GM23248 (cell line): ENCODE measurements around the gene KIFC3. TPM values are rescaled to one million over a fixed set of nuclear protein-coding genes. Genes with fewer than 3 reads are reported as not detected.
A peak's percentile ranks its signal among the peaks of the same experiment; 100 is the strongest.

ENCODE experiments used
- DNase-seq: peaks from one replicate; pipeline ENCODE4 v3.0.0-alpha.2; 2015
- H2AFZ ChIP-seq: fragments of 200-600 bp; sonication (generic); 2 replicates; pipeline ENCODE4 v1.6.1; 2016; ENCODE audit warnings: antibody characterized with exemption
- H3F3A ChIP-seq: fragments of 200-600 bp; sonication (generic); 2 replicates; pipeline ENCODE4 v1.6.1; 2016; ENCODE audit warnings: mild to moderate bottlenecking, antibody characterized with exemption, mixed run types; ENCODE audit not compliant: insufficient read depth
- H3K27ac ChIP-seq: fragments of 200-600 bp; sonication (generic); 2 replicates; pipeline ENCODE4 v1.5.1; 2016; ENCODE audit warnings: mild to moderate bottlenecking
- H3K27me3 ChIP-seq: fragments of 200-600 bp; sonication (generic); replicated peaks from 2 replicates; pipeline ENCODE4 v1.6.1; 2016; ENCODE audit warnings: mild to moderate bottlenecking; ENCODE audit not compliant: insufficient read depth
- H3K36me3 ChIP-seq: fragments of 200-600 bp; sonication (generic); 2 replicates; pipeline ENCODE4 v1.6.1; 2016; ENCODE audit warnings: low read depth, mild to moderate bottlenecking
- H3K4me1 ChIP-seq: fragments of 200-600 bp; sonication (generic); 2 replicates; pipeline ENCODE4 v1.6.1; 2016; ENCODE audit warnings: mild to moderate bottlenecking; ENCODE audit not compliant: insufficient read depth
- H3K4me2 ChIP-seq: fragments of 200-600 bp; sonication (generic); one replicate; pipeline ENCODE4 v1.6.1; 2016; ENCODE audit warnings: mild to moderate bottlenecking; ENCODE audit not compliant: unreplicated experiment
- H3K4me3 ChIP-seq: fragments of 200-600 bp; sonication (generic); 2 replicates; pipeline ENCODE4 v1.5.1; 2016; ENCODE audit warnings: mild to moderate bottlenecking
- H3K79me2 ChIP-seq: fragments of 200-600 bp; sonication (generic); 2 replicates; pipeline ENCODE4 v1.6.1; 2016; ENCODE audit warnings: mild to moderate bottlenecking; ENCODE audit not compliant: insufficient read depth
- H3K9ac ChIP-seq: fragments of 200-600 bp; sonication (generic); 2 replicates; pipeline ENCODE4 v1.6.1; 2016; ENCODE audit warnings: mild to moderate bottlenecking
- H3K9me2 ChIP-seq: fragments of 200-600 bp; sonication (generic); 2 replicates; pipeline ENCODE4 v1.6.1; 2016; ENCODE audit warnings: mixed run types, mild to moderate bottlenecking, moderate library complexity; ENCODE audit not compliant: insufficient read depth
- H3K9me3 ChIP-seq: fragments of 200-600 bp; sonication (generic); one replicate; pipeline ENCODE4 v1.6.1; 2017; ENCODE audit warnings: low read depth
- H4K20me1 ChIP-seq: fragments of 200-600 bp; sonication (generic); 2 replicates; pipeline ENCODE4 v1.6.0; 2016; ENCODE audit not compliant: insufficient read depth
- EZH2 ChIP-seq: fragments of 200-600 bp; sonication (generic); IDR thresholded peaks from 2 replicates; pipeline ENCODE4 v1.6.1; 2018; ENCODE audit warnings: antibody characterized with exemption, mild to moderate bottlenecking; ENCODE audit not compliant: insufficient read depth, poor library complexity, severe bottlenecking
- EZH2phosphoT487 ChIP-seq: fragments of 200-600 bp; sonication (generic); IDR thresholded peaks from 2 replicates; pipeline ENCODE4 v1.6.1; 2018; ENCODE audit warnings: antibody characterized with exemption, moderate library complexity, mild to moderate bottlenecking, low read depth; ENCODE audit not compliant: insufficient read depth
- WGBS, 2 experiments: methylation state at CpG; one replicate each; pipeline ENCODE4 v1.1.6; 2015 to 2017; ENCODE audit warnings: low lambda C conversion rate in 2 of 2, low coverage in 1 of 2; ENCODE audit errors: missing lambda C conversion rate in 2 of 2; 5-methylcytosine and 5-hydroxymethylcytosine counted together
- in situ Hi-C: fragments of 300-500 bp; cut with MboI; formaldehyde crosslinking; loops from 2 replicates; pipeline ENCODE4 v1.15.0; 2020
- polyA plus RNA-seq: library from polyadenylated mRNA; unstranded; fragments of >200 nt; fragmentation: Nextera tagmentation; extraction: Ambion mirVana; gene quantifications from 2 replicates; pipeline ENCODE4 v1.2.1, GENCODE V29; 2016
- total RNA-seq: library from RNA; depleted of rRNA; stranded (reverse); fragments of >200 nt; shearing (Covaris generic); gene quantifications from 2 replicates; pipeline ENCODE4 v1.2.3, GENCODE V29; 2014

Gene KIFC3
- total and polyA plus RNA-seq, 2 experiments from 2014 or later, result 27.0 to 65.3 TPM

DNA sequence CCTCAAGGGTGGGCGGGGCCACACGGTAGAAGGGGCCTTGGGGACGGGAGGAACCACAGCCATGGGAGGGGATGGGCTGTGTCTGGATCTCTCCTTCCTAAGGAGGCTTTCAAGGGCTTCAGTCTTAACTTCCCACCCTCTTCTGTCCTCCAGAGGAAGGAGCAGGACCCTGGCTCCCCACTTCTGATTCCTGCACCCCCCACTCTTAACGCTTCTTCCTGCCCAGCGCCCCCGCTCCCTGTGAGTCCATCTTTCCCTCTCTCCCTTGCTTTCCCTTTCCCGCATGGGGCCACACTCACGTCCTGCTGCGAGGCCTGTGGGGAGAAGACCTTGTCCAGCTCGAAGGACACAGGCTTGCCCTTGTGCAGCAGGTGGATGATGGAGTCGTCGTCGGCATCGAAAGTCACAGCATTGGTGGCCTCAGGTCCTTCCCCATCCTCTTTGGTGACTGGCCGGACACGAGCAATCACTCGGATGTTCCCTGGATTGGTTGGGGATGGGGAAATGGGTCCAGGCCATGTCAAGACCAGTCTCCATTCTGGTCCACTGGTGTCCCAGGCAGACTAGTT is 37.0 kb downstream of the KIFC3 start:
- no peak overlapping the region for H3K27ac ChIP-seq
- no peak overlapping the region for H3K4me3 ChIP-seq
- WGBS, 2 experiments, result 94 to 99% methylated on average over 13 to 17 of the region's 17 CpGs
- no peak overlapping the region for H3K9ac ChIP-seq
- TF ChIP-seq EZH2, result no peak
- TF ChIP-seq EZH2phosphoT487, result no peak
- in situ Hi-C loops, result no loop called here
- DNase-seq, result no peak
- no peak overlapping the region for H3K4me2 ChIP-seq
- no peaks in the 10 kb centered on the region for H3K9me2 ChIP-seq
- no peak overlapping the region for H2AFZ ChIP-seq
- H3K79me2 ChIP-seq, result no peaks in the 10 kb centered on the region
- H3F3A ChIP-seq, result no peaks in the 10 kb centered on the region
- no peaks in the 10 kb centered on the region for H3K9me3 ChIP-seq
- peaks cover 10% of the 10 kb centered on the region; the same call in 1 of the 2 replicates for H3K36me3 ChIP-seq
- no peaks in the 10 kb centered on the region for H4K20me1 ChIP-seq
- H3K4me1 ChIP-seq, result peaks cover 3% of the 10 kb centered on the region
- H3K27me3 ChIP-seq, result no peaks in the 10 kb centered on the region

DNA sequence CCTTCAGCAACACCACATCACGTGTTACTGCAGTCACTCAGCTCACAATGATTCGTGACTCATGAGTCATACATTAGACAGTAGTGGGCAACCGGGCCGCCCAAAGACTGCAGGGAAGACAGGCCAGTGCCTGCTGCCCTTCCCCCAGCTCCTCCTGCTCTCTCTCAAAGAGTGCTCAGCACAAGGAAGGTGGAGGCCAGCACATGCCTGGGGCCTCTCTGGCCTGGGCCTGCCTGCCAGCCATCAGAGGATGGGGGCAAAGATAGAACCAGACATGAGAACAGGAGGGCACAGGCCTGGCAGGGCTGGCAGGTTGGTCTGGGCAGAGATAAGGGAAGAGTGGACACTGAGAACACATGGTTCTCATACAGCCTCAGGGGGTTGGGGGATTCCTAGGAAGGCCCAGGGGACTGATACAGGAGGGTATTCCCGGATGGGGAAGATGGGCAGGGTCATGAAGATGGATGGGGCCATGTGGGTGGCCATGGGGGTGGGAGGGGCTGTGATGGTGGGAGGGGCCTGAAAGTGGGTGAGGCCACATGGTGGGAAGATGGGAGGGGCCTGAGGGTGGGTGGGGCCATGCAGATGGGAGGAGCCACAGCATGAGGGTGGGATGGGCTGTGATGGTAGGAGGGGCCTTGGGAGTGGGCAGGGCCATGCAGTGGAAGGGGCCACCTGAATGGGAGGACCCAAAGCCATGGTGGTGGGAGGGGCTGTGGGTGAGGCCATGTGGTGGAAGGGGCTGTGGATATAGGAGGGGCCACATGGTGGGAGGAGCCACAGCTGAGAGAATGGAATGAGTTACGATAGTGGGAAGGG is 37.7 kb downstream of the KIFC3 start:
- H3K36me3 ChIP-seq, result peaks cover 6% of the 10 kb centered on the region; the same call in 1 of the 2 replicates
- H3K27ac ChIP-seq, result peak overlapping the region; percentile 66
- H3K9me2 ChIP-seq, result no peaks in the 10 kb centered on the region
- TF ChIP-seq EZH2phosphoT487, result no peak
- TF ChIP-seq EZH2, result no peak
- H3K4me3 ChIP-seq, result no peak overlapping the region
- H3K79me2 ChIP-seq, result no peaks in the 10 kb centered on the region
- no peaks in the 10 kb centered on the region for H3F3A ChIP-seq
- H3K27me3 ChIP-seq, result no peaks in the 10 kb centered on the region
- no peaks in the 10 kb centered on the region for H4K20me1 ChIP-seq
- peak; percentile 95 for DNase-seq
- no peak overlapping the region for H2AFZ ChIP-seq
- in situ Hi-C loops, result no loop called here
- 0 out of 2 replicates have a peak overlapping the region, but pooled peaks have one; percentile 41 for H3K9ac ChIP-seq
- peaks cover 3% of the 10 kb centered on the region for H3K4me1 ChIP-seq
- WGBS, 2 experiments, result 20 to 22% methylated on average over 6 of the region's 6 CpGs
- H3K4me2 ChIP-seq, result no peak overlapping the region
- no peaks in the 10 kb centered on the region for H3K9me3 ChIP-seq

DNA sequence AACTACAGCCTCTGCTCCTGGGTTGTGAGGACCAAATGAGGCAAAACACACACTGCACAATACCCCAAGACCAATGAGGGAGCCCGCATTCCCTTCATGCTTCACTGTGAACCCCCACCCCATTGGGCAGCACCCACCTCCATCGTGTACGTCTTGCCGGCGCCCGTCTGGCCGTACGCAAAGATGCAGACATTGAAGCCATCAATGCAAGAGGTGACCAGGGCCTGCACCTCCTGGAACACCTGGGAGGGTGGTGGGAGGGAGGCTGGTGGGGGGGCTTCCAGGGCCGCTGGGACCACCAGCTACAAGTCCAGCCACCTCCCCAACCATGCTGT is 38.3 kb downstream of the KIFC3 start:
- Histone ChIP-seq H3K4me2 (no peak overlapping the region), H3K4me3 (no peak overlapping the region), H2AFZ (no peak overlapping the region), H3K27me3 (no peaks in the 10 kb centered on the region), H3K9ac (no peak overlapping the region), H3K9me3 (no peaks in the 10 kb centered on the region), H3K9me2 (no peaks in the 10 kb centered on the region), H3K79me2 (no peaks in the 10 kb centered on the region), H3K36me3 (peaks cover 6% of the 10 kb centered on the region; the same call in 1 of the 2 replicates), H3F3A (no peaks in the 10 kb centered on the region), H4K20me1 (no peaks in the 10 kb centered on the region), H3K27ac (no peak overlapping the region), H3K4me1 (peaks cover 3% of the 10 kb centered on the region)
- WGBS, 2 experiments, result 88 to 89% methylated on average over 9 of the region's 9 CpGs
- in situ Hi-C loops, result no loop called here
- DNase-seq, result no peak
- TF ChIP-seq EZH2, result no peak
- no peak for TF ChIP-seq EZH2phosphoT487

DNA sequence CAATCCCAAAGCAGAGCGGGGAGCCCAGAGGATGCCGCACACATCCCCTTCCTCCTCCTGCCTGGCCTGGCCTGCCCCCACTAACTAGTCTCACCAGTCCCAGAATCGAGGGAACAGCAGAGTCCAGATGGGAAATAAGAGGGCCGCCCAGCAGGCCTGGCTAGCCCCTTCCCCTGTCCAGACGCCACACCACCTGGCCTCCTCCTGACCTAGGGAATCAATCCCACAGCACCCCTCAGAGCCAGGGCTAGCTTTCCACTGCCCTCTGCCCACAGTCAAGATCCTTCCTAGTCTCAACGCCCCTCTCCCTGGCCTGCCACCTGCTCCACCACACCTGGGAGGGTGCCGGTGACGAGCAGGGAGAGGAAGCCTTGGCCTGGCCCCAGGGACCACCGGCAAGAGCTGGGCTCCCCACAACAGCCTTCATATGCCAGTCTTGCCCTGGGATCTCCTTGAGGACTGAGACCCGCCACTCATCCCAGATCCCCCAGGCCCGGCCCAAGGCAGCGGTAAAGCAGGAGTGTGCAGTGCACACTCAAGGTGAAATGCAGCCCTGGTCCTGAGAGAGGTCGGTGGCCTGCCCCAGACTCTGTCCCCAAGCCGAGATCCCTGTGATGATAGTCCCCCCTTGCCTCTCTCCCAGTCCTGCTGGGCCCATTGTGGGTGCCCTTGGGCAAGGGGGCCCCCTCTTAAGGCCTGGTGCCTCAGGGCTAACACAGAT is 38.8 kb downstream of the KIFC3 start:
- Histone ChIP-seq H4K20me1 (no peaks in the 10 kb centered on the region), H3K9ac (no peak overlapping the region), H3K9me2 (no peaks in the 10 kb centered on the region), H3K27me3 (no peaks in the 10 kb centered on the region), H3K4me1 (peaks cover 3% of the 10 kb centered on the region), H2AFZ (no peak overlapping the region), H3K27ac (no peak overlapping the region), H3K36me3 (peaks cover under 1% of the 10 kb centered on the region; the same call in 1 of the 2 replicates), H3K79me2 (no peaks in the 10 kb centered on the region), H3K4me2 (no peak overlapping the region), H3F3A (no peaks in the 10 kb centered on the region), H3K9me3 (no peaks in the 10 kb centered on the region), H3K4me3 (no peak overlapping the region)
- DNase-seq, result no peak
- WGBS, 2 experiments, result 86 to 90% methylated on average over 14 of the region's 14 CpGs
- no peak for TF ChIP-seq EZH2
- no peak for TF ChIP-seq EZH2phosphoT487
- in situ Hi-C loops, result no loop called here
